ENCODE results near the gene CPA1. TPM values are rescaled to one million over a fixed set of nuclear protein-coding genes. Genes with fewer than 3 reads are reported as not detected.

CPA1 gene
- total and polyA plus RNA-seq, 8 donors = 1.7 to 17.3 (median 5.5) TPM; not detected in 5

GRCh38 chr7:130388671-130389070 is 8.4 kb downstream of the CPA1 start:
- Histone ChIP-seq H3K4me1 (peaks cover 0 to 9% (median 0%) of the 10 kb centered on the region in 4 donors), H3K9me3 (no peaks in the 10 kb centered on the region), H3K4me3 (no peak overlapping the region), H3K27ac (no peak overlapping the region), H3K36me3 (no peaks in the 10 kb centered on the region), H3K27me3 (no peaks in the 10 kb centered on the region)
- 66 to 94% (median 76%) methylated on average over 2 of the region's 2 CpGs for WGBS, 5 donors
- no peak for DNase-seq
- intact Hi-C loops (cut with DNase I; ENCODE audit: low total_unique reads) = no loop called here
- TF ChIP-seq POLR2AphosphoS5 (IDR thresholded peaks at IDR 0.05) = no peak
- TF ChIP-seq, protein P1, sequence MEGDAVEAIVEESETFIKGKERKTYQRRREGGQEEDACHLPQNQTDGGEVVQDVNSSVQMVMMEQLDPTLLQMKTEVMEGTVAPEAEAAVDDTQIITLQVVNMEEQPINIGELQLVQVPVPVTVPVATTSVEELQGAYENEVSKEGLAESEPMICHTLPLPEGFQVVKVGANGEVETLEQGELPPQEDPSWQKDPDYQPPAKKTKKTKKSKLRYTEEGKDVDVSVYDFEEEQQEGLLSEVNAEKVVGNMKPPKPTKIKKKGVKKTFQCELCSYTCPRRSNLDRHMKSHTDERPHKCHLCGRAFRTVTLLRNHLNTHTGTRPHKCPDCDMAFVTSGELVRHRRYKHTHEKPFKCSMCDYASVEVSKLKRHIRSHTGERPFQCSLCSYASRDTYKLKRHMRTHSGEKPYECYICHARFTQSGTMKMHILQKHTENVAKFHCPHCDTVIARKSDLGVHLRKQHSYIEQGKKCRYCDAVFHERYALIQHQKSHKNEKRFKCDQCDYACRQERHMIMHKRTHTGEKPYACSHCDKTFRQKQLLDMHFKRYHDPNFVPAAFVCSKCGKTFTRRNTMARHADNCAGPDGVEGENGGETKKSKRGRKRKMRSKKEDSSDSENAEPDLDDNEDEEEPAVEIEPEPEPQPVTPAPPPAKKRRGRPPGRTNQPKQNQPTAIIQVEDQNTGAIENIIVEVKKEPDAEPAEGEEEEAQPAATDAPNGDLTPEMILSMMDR (IDR thresholded peaks at IDR 0.05) = no peak
- TF ChIP-seq EP300 (IDR thresholded peaks at IDR 0.05) = no peak
- no peak for TF ChIP-seq POLR2A (IDR thresholded peaks at IDR 0.05)

DNA sequence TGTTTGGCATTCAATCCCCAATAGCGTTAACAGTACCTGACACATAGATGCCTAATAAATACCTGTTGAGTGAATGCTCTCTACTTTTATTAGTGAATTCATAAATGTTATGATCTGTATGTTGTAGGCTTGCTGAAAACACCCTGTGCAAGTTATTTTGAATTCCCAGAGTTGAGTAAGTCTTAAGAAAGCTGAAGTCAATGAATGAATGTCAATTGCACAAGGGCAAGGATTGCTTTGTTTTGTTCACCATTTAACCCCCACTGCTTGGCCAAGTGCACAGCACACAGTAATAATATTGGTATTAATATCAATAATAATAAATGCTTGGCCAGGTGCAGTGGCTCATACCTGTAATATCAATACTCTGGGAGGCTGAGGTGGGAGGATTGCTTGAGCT is 10.2 kb downstream of the CPA1 start:
- TF ChIP-seq, protein P1 (IDR thresholded peaks at IDR 0.05) = no peak
- TF ChIP-seq EP300 (IDR thresholded peaks at IDR 0.05) (no peak), POLR2A (IDR thresholded peaks at IDR 0.05) (no peak), POLR2AphosphoS5 (IDR thresholded peaks at IDR 0.05) (no peak)
- WGBS, 5 donors = 88 to 98% (median 95%) methylated on average over 1 of the region's 1 CpG
- intact Hi-C loops (cut with DNase I; ENCODE audit: low total_unique reads) = no loop called here
- Histone ChIP-seq H3K27ac (no peak overlapping the region), H3K4me1 (peaks cover 0 to 9% (median 0%) of the 10 kb centered on the region in 4 donors), H3K4me3 (no peak overlapping the region), H3K27me3 (no peaks in the 10 kb centered on the region), H3K36me3 (no peaks in the 10 kb centered on the region), H3K9me3 (no peaks in the 10 kb centered on the region)
- DNase-seq = no peak

DNA sequence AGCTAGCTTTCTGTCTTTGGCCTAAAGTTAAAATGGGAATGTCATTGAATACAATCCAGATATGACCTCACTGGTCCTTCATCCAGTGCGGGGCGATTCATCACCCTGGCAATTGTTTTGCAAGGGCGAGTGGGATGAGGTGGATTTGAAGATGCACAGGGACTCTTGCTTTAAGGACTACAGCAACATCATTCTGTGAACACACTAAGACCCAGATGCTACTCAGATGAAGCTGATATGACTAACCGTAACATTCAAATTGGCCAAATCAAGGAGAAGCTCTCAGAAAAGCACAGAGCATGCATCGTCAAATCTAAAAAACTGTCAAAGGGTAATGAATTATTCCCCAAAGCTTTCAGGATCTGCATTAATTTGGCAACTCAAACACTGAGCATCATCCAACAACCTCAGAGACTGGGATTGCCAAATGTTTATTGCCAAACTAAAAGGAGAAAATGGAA is 12.8 kb downstream of the CPA1 start:
- intact Hi-C loops (cut with DNase I; ENCODE audit: low total_unique reads) = no loop called here
- peak in 1 of 3 donors; percentile 31 for TF ChIP-seq POLR2AphosphoS5 (IDR thresholded peaks at IDR 0.05)
- no peak for TF ChIP-seq POLR2A (IDR thresholded peaks at IDR 0.05)
- Histone ChIP-seq H3K36me3 (peaks cover 0 to 4% (median 0%) of the 10 kb centered on the region in 4 donors), H3K27me3 (no peaks in the 10 kb centered on the region), H3K9me3 (no peaks in the 10 kb centered on the region), H3K4me1 (peaks cover 0 to 9% (median 0%) of the 10 kb centered on the region in 4 donors), H3K27ac (peak overlapping the region in 2 of 5 donors; percentile 16 to 26), H3K4me3 (no peak overlapping the region)
- WGBS, 5 donors = 73 to 90% (median 77%) methylated on average over 5 of the region's 5 CpGs
- DNase-seq = peak in 1 of 2 donors; percentile 65

GRCh38 chr7:130393841-130394411 is 13.6 kb downstream of the CPA1 start:
- H3K4me1 ChIP-seq = peaks cover 0 to 9% (median 0%) of the 10 kb centered on the region in 4 donors
- H3K27me3 ChIP-seq = no peaks in the 10 kb centered on the region
- H3K4me3 ChIP-seq = no peak overlapping the region
- TF ChIP-seq POLR2AphosphoS5 (IDR thresholded peaks at IDR 0.05) = no peak
- TF ChIP-seq POLR2A (IDR thresholded peaks at IDR 0.05) = no peak
- TF ChIP-seq, protein P1 (IDR thresholded peaks at IDR 0.05) = no peak
- no peaks in the 10 kb centered on the region for H3K9me3 ChIP-seq
- 75 to 87% (median 85%) methylated on average over 10 of the region's 10 CpGs for WGBS, 5 donors
- no peak overlapping the region for H3K27ac ChIP-seq
- intact Hi-C loops (cut with DNase I; ENCODE audit: low total_unique reads) = no loop called here
- DNase-seq = no peak
- H3K36me3 ChIP-seq = peaks cover 0 to 9% (median 0%) of the 10 kb centered on the region in 4 donors

Data from stomach (tissue), 9 donors.